Glomerular endothelial cell (primary cell): ENCODE data around the gene CDH22. TPM values are rescaled to one million over a fixed set of nuclear protein-coding genes. Genes with fewer than 3 reads are reported as not detected.

ENCODE experiments used
- DNase-seq: peaks from one replicate; pipeline ENCODE4 v3.0.0-alpha.2; 2011; ENCODE audit warnings: low read depth, low spot score; ENCODE audit errors: extremely low read depth
- total RNA-seq: library from RNA; depleted of rRNA; stranded (reverse); fragments of >200 nt; gene quantifications from 2 replicates; pipeline ENCODE4 v1.2.3, GENCODE V29; 2015

The CDH22 gene
- total RNA-seq, 1 donor from 2014 or later = 0.06 TPM

GRCh38 chr20:46218656-46219055, 89.6 kb downstream of the CDH22 start:
- DNase-seq = no peak

GRCh38 chr20:46217583-46217982, 90.7 kb downstream of the CDH22 start:
- DNase-seq = no peak

GRCh38 chr20:46216770-46217464, 91.4 kb downstream of the CDH22 start:
- no peak for DNase-seq

DNA sequence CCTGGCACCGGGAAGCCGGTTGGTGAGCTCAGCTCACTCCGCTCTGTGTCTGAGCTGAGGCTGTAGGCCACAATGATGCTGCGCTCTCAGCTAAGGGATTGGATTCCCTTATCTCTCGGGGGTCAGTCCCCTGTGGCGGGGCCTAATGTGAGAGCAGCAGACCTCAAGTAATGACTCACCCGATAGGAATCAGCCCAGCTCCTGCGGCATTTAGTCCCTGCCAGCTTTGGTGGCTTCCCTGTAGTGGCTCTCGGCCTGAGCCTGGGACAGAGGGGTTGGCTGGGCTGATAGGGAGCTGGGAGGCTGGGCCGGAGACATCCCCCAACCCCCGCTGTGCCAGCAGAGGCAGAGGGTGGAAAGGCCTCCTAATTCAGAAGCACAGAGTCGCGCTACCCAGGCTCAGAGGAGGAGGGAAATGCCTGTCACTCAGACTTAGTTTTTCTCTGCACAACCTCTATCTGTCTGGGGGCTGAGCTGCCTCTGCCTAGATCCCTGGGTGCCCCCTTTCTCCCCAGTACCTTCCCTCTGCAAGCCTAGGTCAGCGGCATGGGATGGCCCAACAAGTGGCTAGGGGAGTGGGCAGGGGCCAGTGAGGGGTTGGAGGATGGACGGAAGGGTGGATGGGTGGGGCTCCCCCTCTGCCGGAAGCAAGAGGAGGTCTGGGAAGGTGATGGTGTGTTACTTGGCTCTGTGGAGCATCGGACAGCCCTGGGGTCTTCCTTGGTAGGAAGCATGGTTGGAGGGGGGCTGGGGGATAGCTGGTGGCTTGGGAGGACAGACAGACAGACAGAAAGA, 92.2 kb downstream of the CDH22 start:
- DNase-seq = no peak

DNA sequence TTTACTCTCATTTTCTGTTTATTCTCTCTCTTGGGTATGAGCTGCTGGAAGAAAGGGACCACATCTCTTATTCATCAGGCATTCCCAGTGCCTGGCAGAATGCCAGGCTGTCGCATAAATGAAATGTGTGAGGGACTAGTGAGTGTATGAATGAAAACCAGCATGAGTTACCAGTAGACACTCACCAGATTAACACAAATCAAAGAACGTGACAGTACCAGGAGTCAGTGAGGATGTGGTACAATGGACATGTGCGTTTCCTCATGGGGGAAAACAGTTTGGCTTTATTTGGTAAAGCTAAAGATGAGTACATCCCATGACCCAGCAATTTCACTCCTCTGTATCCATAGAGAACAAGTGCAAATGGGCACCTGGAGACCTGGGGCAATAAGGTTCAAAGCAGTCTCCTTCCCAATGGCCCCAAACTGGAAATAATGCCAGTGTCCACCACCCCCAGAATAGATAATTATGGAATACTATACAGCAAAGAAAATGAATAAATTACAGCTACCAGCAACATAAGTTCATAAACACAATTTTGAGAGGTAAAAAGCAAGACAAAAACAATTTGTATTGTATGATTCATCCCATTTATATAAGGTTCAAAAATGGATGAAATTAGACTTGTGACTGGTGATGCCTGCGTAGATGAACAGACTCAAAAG, 93.3 kb downstream of the CDH22 start:
- no peak for DNase-seq

- DNase-seq = no peak
Observed at GRCh38 chr20:46213946-46214823, 94.1 kb downstream of the CDH22 start.

DNA sequence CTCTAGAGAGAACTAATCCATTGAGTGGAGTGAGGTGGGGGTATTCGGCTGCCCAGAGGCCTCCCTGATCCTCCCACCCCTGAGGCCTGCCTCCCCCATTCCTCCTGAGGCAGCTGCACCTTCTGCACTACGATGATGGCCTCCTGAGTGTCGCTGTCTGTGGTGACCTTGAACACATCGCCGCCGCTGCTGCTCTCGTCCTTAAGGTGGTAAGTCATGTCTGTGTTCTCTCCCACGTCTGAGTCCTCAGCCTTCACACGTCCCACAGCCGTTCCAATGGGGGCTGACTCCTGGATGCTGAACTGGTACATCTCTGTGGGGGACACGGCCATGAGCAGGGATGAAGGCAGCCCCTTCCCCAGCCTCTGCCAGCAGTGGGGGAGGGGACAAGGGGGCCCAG, 95.4 kb downstream of the CDH22 start:
- DNase-seq = no peak

DNA sequence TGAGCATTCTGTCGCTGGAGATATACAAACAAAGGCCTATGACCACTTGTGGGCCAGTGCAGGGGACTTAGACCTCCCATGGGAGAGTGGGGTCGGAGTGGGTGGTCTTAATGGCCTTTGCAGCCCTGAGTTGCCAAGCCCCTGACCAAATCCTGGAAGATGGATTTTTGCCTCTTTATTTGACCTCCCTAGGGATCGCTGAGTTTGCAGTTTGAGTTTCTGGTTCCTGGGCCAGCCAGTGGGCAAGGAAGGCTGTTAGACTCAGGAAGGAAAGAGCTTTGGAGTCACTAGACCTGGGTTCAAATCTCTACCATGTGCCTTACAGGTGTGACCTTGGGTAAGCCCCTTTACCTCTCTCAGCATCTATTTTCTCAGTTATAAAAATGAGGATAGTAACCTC, 96.0 kb downstream of the CDH22 start:
- no peak for DNase-seq

DNA sequence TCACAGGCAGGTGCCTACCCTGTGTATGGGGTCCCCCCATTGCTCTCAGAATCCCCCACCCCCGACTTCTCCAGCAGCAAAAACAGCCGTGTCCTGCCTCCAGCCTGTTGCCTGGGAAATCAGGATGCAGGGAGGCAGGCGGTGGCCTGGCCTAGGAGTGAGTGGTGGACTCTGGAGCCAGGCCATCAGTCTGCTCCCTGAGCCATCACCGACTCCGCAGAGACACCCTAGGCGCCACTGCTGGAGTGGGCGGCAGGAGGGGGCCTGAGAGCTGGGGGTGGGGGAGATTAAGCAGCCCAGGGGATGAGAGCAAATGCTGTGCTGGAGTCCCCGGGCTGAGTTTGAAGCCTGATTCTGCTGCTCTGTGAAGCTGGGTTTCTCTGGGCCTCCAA, 97.0 kb downstream of the CDH22 start:
- DNase-seq = no peak

- DNase-seq = no peak
Observed at GRCh38 chr20:46210672-46211330, 97.5 kb downstream of the CDH22 start.

DNA sequence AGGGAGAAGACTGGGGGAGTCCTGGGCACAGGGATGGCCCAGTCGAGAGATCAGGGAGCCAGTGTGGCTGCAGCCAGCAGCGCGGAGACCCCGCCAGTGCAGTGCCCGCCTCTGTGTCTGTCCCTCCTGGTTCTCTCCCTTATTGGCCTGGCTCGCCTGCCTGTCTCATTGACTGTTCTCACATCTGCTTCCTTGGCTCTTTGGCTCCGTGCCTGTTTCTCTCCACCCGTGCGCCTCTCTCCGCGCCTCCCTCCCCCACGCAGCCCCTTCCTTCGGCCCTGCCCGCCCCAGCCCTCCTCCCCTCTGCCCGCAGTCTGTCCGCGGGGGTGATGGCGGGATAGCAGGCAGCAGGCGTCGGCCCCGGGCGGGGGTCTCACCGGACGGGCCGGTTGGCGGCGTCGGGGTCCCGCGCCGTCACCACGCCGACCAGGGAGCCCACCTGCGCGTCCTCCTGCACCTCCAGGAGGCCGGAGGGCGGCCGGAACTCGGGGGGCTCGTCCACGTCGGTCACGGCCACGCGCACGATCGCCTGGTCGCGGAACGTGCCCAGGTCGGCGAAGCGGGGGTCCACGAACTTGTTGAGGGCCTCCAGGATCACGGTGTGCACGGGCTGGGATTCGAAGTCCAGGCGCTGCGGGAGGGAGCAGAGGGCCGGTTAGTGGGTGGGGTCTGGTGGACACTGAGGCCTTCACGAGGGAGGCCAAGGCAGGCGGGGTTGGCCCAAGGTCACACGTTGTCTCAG, 98.2 kb downstream of the CDH22 start:
- no peak for DNase-seq

GRCh38 chr20:46207793-46208192, 100.5 kb downstream of the CDH22 start:
- DNase-seq = no peak

- no peak for DNase-seq
Observed at GRCh38 chr20:46206992-46207549, 101.2 kb downstream of the CDH22 start.

GRCh38 chr20:46206025-46206424, 102.3 kb downstream of the CDH22 start:
- DNase-seq = peak; percentile 33

GRCh38 chr20:46205349-46205748, 102.9 kb downstream of the CDH22 start:
- no peak for DNase-seq

DNA sequence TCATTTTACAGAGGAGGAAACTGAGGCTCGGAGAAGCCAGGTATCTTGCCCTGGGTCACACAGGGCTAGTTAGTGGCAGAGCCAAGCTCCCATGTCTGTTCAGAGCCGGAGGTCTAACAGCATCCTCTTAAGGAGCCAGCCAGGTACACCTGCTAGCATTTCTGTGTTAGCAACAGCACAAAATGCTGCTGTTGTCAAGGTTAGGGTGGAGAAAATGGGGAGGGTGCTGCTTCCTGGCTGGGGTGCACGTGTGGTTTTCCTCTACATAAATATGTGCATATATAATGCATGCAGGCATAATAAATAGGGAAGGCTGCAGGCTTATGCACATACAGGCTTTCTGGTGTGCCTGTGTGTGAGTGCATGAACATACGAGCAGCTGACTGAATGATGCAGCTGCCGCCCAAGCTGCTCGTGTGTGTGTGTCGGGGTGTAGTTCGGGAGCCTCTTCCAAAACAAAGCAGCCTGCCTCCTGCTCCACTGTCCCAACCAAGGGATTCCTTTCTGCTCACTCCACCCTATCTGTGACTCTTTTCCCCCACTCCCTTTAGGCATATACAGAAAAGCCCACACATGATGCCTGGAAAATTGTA, 103.6 kb downstream of the CDH22 start:
- DNase-seq = no peak

DNA sequence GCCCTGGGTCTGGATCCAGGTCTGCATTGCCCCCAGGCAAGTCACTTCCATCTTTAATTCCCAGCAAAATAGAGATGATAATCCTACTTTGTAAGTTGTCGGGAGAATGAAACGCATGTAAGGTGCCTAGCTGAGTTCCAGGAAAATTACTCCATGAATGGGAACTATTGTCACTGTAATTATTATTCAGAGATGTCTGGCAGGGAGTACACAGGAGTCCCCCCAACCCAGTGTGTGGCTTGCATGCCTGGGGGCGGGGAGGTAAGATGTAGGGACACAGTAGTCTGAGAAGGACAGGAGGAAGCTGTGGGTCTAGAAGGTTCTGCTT, 104.8 kb downstream of the CDH22 start:
- no peak for DNase-seq

DNA sequence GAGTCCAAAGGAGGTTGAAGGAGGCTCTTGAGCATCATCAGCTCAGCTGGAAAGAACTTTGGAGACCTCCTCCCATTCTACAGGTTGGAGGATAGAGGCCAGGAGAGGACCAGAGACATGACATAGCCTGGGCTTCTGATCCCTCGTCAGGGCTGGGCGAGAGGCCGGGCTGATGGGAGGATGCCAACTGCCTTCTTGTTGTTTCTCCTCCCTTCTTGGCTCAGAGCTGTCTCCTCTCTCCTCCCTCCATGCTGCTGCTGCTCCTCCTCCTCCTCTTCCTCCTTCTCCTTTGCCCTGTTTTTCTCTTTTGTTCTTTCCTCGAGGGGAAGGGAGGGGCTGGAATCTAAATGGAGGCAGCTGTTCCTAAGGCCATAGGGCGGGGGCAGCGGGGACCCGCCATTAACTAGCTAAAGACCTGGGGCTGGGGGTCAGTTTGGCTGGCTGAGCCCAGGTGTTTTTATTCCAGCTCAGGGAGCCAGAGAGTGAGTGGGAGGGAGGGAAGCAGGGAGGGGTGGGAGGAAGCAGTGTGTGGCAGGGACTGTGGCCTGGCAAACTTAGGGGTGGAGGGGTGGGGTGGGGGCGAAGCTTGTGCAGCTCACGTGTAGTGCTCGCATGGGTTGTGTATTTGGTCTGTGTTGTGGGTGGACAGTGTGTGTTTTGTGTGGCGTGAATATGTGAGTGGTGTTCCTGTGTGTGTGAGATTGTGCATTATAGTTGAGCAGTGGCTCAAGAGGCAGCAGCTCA, 105.4 kb downstream of the CDH22 start:
- DNase-seq = no peak
